Activated CD4-positive, alpha-beta memory T cell treated with anti-CD3 and anti-CD28 coated beads for 36 hours (primary cell): Measurements from ENCODE around the gene CEP131. TPM values are rescaled to one million over a fixed set of nuclear protein-coding genes. Genes with fewer than 3 reads are reported as not detected.

Experiments
- CTCF ChIA-PET: fragments of 350-600 bp; sonication (Branson Sonifier 250); formaldehyde crosslinking; loops from one replicate; lab custom pipeline; 2021; ENCODE audit warnings: antibody characterized with exemption, inconsistent platforms; lab: Charles Lee
- POLR2A ChIA-PET: fragments of 350-600 bp; sonication (Branson Sonifier 250); formaldehyde crosslinking; loops from one replicate; lab custom pipeline; 2021; ENCODE audit warnings: antibody characterized with exemption; lab: Charles Lee
- DNase-seq: peaks from one replicate; pipeline ENCODE4 v3.0.0-alpha.2; 2020
- H3K27ac Mint-ChIP-seq: one replicate; pipeline ENCODE4 v1.8.0; 2021; ENCODE audit warnings: mixed read lengths
- H3K27me3 Mint-ChIP-seq: one replicate; pipeline ENCODE4 v1.8.0; 2021; ENCODE audit warnings: mixed read lengths
- H3K36me3 Mint-ChIP-seq: one replicate; pipeline ENCODE4 v1.8.0; 2021; ENCODE audit warnings: mixed read lengths
- H3K4me1 Mint-ChIP-seq: one replicate; pipeline ENCODE4 v1.8.0; 2021; ENCODE audit warnings: low read depth, mixed read lengths
- H3K4me3 Mint-ChIP-seq: one replicate; pipeline ENCODE4 v1.8.0; 2021; ENCODE audit warnings: mild to moderate bottlenecking, mixed read lengths
- H3K9me3 Mint-ChIP-seq: one replicate; pipeline ENCODE4 v1.8.0; 2021; ENCODE audit warnings: mixed read lengths
- intact Hi-C: fragments of 100-400 bp; cut with micrococcal nuclease; formaldehyde crosslinking; loops from one replicate; pipeline ENCODE4 v1.15.1; 2023
- total RNA-seq, 2 experiments: library from RNA; stranded (reverse); gene quantifications; one replicate each; pipeline ENCODE4 v1.2.3, GENCODE V29; 2021

The CEP131 gene
- total RNA-seq, 2 experiments from 2014 or later = 11.1 to 11.3 TPM

DNA sequence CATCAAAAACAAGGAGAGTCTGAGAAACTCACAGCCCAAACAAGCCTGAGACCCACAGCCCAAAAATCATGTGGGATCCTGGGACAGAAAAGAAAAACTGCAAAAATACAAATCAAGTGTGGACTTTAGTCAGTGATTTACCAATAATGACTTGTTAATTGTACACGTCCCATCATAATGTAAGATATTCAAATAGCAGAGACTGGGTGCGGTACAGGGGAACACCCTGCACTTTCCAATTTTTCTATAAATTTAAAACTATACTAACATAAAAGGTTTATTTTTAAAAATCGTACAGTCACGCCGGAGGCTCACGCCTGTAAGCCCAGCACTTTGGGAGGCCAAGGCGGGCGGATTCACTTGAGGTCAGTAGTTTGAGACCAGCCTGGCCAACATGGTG is 8.8 kb downstream of the CEP131 start:
- intact Hi-C loops = no loop called here

DNA sequence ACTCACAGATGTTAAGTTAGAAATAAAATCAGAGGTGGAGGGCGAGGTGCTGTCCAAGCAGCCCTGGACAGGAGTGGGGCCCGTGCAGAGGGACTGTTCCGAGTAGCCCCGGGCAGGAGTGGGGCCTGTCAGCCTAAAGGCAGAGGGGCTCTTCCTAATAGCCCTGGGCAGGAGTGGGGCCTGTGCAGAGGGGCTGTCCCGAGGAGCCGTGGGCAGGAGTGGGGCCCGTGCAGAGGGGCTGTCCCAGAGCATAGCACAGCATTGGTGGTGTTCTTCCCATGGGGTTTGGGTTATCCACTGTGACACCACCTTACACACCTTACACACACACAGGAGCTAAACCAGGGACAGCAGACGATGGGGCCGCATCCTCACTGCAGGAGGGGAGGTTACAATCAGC is 10.4 kb downstream of the CEP131 start:
- ChIA-PET CTCF (no interaction called here), POLR2A (no interaction called here)
- Mint-ChIP-seq H3K27ac (no peak overlapping the region), H3K4me3 (no peak overlapping the region), H3K36me3 (no peaks in the 10 kb centered on the region), H3K9me3 (no peaks in the 10 kb centered on the region), H3K4me1 (no peaks in the 10 kb centered on the region), H3K27me3 (no peaks in the 10 kb centered on the region)
- intact Hi-C loops = no loop called here
- DNase-seq = no peak

More for the DNA sequence above, 8.8 kb downstream of the CEP131 start:
- H3K27me3 Mint-ChIP-seq = no peaks in the 10 kb centered on the region
- peaks cover under 1% of the 10 kb centered on the region for H3K36me3 Mint-ChIP-seq
- no peaks in the 10 kb centered on the region for H3K4me1 Mint-ChIP-seq
- no peak overlapping the region for H3K4me3 Mint-ChIP-seq
- no peaks in the 10 kb centered on the region for H3K9me3 Mint-ChIP-seq
- H3K27ac Mint-ChIP-seq = no peak overlapping the region
- CTCF ChIA-PET = no interaction called here
- DNase-seq = no peak
- POLR2A ChIA-PET = no interaction called here

DNA sequence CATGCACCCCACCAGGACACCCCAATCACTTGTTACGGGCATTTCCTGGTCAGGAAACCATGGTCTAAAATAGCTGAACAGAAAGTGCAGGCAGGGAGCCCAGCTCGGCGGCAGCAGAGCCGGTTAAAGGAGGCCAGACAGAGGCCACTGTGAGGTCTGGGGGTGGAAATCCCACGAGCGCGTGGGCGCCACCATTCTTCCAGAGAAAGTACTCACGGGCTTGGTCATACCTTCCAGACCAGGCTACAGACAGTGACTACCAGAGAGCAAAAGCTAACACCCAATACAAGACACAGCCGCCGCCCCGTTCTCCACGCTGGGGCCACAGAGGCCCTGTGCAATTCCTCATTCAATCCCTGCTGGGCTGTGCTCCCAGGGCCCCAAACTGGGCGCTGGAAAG is 11.9 kb downstream of the CEP131 start:
- no peaks in the 10 kb centered on the region for H3K4me1 Mint-ChIP-seq
- DNase-seq = no peak
- ChIA-PET CTCF (no interaction called here), POLR2A (no interaction called here)
- H3K27me3 Mint-ChIP-seq = no peaks in the 10 kb centered on the region
- no peak overlapping the region for H3K4me3 Mint-ChIP-seq
- no peak overlapping the region for H3K27ac Mint-ChIP-seq
- H3K9me3 Mint-ChIP-seq = no peaks in the 10 kb centered on the region
- intact Hi-C loops = no loop called here
- no peaks in the 10 kb centered on the region for H3K36me3 Mint-ChIP-seq

DNA sequence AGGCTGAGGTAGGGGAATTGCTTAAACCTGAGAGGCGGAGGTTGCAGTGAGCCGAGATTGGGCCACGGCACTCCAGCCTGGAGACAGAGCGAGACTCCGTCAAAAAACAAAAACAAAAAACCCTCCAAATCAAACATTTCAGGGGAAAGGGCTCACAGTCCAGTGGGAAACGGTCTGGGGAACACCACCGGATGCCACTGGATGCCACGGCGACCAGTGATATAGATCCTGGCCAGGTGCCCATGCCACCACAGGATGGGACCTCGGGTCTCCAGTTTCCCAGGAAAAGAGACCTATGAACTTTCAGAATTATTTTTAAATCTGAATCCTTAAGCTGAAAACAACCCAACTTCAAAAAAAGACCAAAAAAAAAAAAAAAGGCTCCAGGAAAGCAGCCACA is 12.3 kb downstream of the CEP131 start:
- H3K27ac Mint-ChIP-seq = no peak overlapping the region
- CTCF ChIA-PET = no interaction called here

DNA sequence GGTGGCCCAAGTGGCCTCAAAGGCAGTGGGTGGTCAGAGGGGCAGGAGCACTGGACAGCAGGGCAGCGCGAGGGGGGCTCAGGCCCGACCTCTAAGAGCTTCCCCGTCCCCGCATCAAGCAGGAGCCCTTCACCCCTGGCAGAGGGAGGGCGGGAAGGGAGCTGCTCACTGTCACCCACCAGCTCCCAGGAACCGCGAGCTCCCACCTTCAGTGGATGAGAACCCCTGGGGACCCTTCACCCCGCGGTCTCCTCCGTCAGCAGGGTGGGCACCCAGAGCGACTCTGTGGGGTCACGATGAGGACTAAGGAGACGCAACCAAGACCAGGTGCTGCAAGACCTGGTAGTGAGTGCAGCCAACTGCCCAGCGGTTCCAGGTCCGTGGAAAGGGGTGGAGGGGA is 13.6 kb downstream of the CEP131 start:
- no peaks in the 10 kb centered on the region for H3K9me3 Mint-ChIP-seq
- H3K4me3 Mint-ChIP-seq = no peak overlapping the region
- ChIA-PET POLR2A (no interaction called here), CTCF (no interaction called here)
- H3K36me3 Mint-ChIP-seq = no peaks in the 10 kb centered on the region
- H3K27ac Mint-ChIP-seq = no peak overlapping the region
- intact Hi-C loops = no loop called here
- no peaks in the 10 kb centered on the region for H3K4me1 Mint-ChIP-seq
- no peak for DNase-seq
- H3K27me3 Mint-ChIP-seq = no peaks in the 10 kb centered on the region

More for the DNA sequence above, 12.3 kb downstream of the CEP131 start:
- intact Hi-C loops = no loop called here
- H3K9me3 Mint-ChIP-seq = no peaks in the 10 kb centered on the region
- no peaks in the 10 kb centered on the region for H3K4me1 Mint-ChIP-seq
- no peak overlapping the region for H3K4me3 Mint-ChIP-seq
- H3K36me3 Mint-ChIP-seq = no peaks in the 10 kb centered on the region
- POLR2A ChIA-PET = no interaction called here
- no peaks in the 10 kb centered on the region for H3K27me3 Mint-ChIP-seq
- no peak for DNase-seq

DNA sequence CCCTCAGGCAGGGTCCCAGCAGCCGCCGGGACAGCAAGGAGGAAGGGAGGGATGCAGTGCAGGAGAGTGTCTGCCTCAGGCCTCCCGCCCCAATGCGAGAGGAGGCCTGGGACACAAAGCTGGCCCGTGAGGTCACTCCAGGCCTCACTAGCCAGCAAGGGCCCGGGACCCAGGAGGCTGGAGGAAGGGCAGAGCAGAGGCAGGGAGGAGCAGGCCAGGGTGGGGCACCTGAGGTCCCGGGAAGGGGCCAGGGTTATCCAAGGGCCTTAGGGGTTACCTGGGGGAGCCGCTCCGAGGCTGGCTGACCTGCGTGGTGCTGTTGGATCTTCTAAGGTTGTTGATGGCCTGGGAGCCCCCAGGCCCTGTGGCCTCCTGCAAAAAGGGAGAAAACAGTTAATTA is 14.1 kb downstream of the CEP131 start:
- CTCF ChIA-PET = no interaction called here
- H3K4me1 Mint-ChIP-seq = no peaks in the 10 kb centered on the region
- intact Hi-C loops = no loop called here
- H3K27ac Mint-ChIP-seq = no peak overlapping the region
- DNase-seq = no peak
- H3K27me3 Mint-ChIP-seq = no peaks in the 10 kb centered on the region
- POLR2A ChIA-PET = no interaction called here
- H3K4me3 Mint-ChIP-seq = no peak overlapping the region
- H3K36me3 Mint-ChIP-seq = no peaks in the 10 kb centered on the region
- H3K9me3 Mint-ChIP-seq = no peaks in the 10 kb centered on the region

DNA sequence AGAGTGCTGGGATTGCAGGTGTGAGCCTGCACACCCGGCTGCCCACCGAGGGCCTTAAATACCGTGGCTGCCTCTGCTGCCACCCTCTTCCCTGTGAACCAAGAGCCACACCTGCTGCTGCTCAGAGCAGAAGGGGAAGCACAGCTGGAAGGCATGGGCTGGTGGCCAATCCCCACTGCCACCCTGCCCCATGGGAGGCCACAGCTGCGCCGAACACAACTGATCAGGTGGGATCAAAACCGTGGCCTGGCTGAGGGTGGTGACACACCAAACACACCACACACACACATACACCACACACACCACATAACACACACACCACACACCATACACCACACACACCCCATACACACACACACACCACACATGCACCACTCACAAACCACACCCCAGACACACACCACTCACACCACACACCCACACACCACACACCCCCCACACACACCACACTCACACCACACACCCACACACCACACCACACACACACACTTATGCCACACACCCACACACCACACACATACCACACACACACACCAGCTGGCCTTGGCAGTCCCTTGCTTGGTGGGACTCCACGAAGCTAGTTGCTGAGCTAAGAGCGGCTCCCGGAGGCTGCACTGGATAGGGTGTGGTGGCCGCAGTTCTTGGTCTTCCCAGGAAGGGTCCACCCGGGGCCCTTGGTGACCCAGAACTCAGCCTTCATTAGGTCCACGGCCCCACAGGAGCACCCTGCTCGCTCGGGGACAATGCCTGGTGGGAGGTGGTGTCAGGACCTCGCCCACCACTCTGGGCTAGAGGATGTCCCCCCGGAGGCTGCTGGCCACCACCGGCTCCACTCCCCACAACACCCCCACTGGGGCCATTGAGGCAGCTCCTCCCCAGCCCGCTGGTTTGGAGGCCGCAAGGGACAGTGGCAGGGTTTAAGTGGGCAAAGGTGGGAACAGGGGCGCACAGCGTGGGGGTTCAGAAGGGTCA is 14.9 kb downstream of the CEP131 start:
- POLR2A ChIA-PET = no interaction called here
- CTCF ChIA-PET = no interaction called here
- no peaks in the 10 kb centered on the region for H3K4me1 Mint-ChIP-seq
- no peaks in the 10 kb centered on the region for H3K27me3 Mint-ChIP-seq
- H3K36me3 Mint-ChIP-seq = no peaks in the 10 kb centered on the region
- no peak overlapping the region for H3K4me3 Mint-ChIP-seq
- intact Hi-C loops = no loop called here
- H3K27ac Mint-ChIP-seq = no peak overlapping the region
- DNase-seq = no peak
- H3K9me3 Mint-ChIP-seq = no peaks in the 10 kb centered on the region

DNA sequence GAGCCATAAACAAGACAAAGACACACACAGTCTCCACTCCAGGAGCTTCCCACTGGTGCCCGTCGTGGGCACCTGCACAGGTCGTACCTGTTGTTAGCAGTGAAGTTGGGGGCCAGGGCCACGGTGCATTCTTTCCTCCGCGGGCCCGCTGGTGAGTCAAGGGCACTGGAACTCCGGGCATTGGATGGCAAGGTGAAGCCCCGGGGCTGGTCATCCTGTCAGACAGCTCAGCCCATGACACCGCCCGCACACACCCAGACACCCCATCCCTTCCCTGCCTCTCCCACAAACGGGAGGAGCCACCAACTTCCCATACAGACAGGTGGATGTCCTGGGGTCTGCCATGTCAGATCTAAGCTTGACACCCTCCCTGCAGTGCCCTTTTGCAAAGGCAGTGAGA is 16.1 kb downstream of the CEP131 start:
- H3K4me1 Mint-ChIP-seq = no peaks in the 10 kb centered on the region
- no peaks in the 10 kb centered on the region for H3K9me3 Mint-ChIP-seq
- intact Hi-C loops = no loop called here
- no peak overlapping the region for H3K27ac Mint-ChIP-seq
- H3K4me3 Mint-ChIP-seq = no peak overlapping the region
- POLR2A ChIA-PET = no interaction called here
- H3K27me3 Mint-ChIP-seq = no peaks in the 10 kb centered on the region
- DNase-seq = no peak
- H3K36me3 Mint-ChIP-seq = no peaks in the 10 kb centered on the region
- CTCF ChIA-PET = no interaction called here

DNA sequence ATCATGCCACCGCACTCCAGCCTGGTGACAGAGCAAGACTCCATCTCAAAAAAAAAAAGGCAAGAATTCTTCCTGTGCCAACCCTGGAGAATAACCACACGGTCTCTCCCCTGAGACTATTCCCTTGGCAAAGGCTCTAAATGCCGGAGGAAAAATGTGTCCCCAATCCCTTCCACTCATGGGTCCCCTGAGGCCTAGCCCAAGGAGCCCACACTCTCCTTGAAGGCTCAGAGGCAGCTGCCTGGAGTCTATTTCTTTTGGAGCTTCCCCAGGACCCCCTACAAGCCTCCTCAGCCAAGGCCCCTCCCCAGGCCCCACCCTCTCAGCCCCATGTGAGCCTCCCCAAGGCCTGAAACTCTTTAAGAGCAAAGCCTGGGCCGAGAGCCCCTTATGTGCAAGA is 16.6 kb downstream of the CEP131 start:
- H3K4me3 Mint-ChIP-seq = no peak overlapping the region
- H3K9me3 Mint-ChIP-seq = no peaks in the 10 kb centered on the region
- H3K4me1 Mint-ChIP-seq = no peaks in the 10 kb centered on the region
- no peak overlapping the region for H3K27ac Mint-ChIP-seq
- no peaks in the 10 kb centered on the region for H3K27me3 Mint-ChIP-seq
- ChIA-PET CTCF (no interaction called here), POLR2A (no interaction called here)
- DNase-seq = no peak
- intact Hi-C loops = no loop called here
- H3K36me3 Mint-ChIP-seq = no peaks in the 10 kb centered on the region

DNA sequence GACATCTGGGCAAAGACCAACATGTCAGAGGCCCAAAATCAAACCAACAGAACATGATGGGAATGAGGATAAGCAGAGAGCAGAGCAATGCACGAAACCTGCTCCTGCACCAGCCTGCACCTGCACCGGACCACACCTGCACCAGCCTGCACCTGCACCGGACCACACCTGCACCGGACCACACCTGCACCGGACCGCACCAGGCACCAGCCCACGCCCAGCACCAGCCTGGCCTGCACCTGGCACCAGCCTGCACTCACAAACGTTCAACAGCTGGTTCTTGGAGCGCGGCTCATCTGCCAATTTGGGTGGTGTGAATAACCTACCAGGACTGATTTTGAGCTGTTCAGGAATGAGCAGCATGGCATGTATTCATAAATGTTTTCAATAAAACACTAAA is 18.2 kb downstream of the CEP131 start:
- DNase-seq = no peak
- intact Hi-C loops = no loop called here
- Mint-ChIP-seq H3K4me1 (no peaks in the 10 kb centered on the region), H3K36me3 (no peaks in the 10 kb centered on the region), H3K27ac (no peak overlapping the region), H3K27me3 (no peaks in the 10 kb centered on the region), H3K9me3 (no peaks in the 10 kb centered on the region), H3K4me3 (no peak overlapping the region)
- CTCF ChIA-PET = no interaction called here
- POLR2A ChIA-PET = no interaction called here

DNA sequence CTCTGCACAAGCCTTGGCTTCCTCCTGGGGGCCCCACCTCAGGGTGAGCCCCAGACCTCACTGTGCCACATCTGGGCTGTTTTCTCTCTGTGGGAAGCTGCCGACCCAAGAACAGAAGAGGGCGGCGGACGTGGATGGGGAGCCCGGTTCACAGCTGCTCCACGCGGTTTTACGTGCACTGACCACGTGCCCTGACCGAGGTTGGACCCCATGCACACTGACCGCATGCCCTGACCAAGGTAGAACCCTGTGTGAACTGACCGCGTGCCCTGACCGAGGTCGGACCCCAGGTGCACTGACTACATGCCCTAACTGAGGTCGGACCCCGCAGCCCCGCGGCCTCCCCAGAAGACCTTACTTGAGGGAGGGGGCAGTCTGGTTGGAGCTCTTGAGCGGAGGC is 19.6 kb downstream of the CEP131 start:
- Mint-ChIP-seq H3K27ac (no peak overlapping the region), H3K9me3 (no peaks in the 10 kb centered on the region), H3K27me3 (no peaks in the 10 kb centered on the region), H3K36me3 (peaks cover 2% of the 10 kb centered on the region), H3K4me3 (no peak overlapping the region), H3K4me1 (no peaks in the 10 kb centered on the region)
- POLR2A ChIA-PET = no interaction called here
- CTCF ChIA-PET = no interaction called here
- intact Hi-C loops = no loop called here
- DNase-seq = no peak

DNA sequence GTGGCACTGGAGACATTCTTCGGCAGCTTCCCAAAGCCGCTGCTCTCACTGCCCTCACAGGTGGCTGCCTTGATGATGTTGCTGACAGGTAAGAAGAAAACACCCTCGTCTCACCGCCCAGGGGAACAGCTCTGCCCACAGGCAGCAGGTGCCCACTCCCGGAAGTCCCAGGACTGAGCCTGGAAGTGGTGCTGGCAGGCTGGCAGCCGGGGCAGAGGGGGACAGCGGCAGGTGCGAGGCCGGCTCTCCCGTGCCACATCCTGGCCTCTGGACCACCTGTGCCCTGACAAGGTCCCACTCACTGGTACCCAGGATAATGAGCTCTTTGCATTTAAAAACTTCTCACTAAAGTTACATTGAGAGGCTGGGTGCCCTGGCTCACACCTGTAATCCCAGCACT is 20.4 kb downstream of the CEP131 start:
- ChIA-PET POLR2A (no interaction called here), CTCF (no interaction called here)
- H3K27me3 Mint-ChIP-seq = no peaks in the 10 kb centered on the region
- intact Hi-C loops = no loop called here
- H3K9me3 Mint-ChIP-seq = no peaks in the 10 kb centered on the region
- no peak overlapping the region for H3K4me3 Mint-ChIP-seq
- H3K27ac Mint-ChIP-seq = no peak overlapping the region
- no peak for DNase-seq
- no peaks in the 10 kb centered on the region for H3K4me1 Mint-ChIP-seq
- peaks cover 2% of the 10 kb centered on the region for H3K36me3 Mint-ChIP-seq
